HUES48 (cell line): ENCODE measurements around the gene MRPS23.

Experiments used
- H3K27ac ChIP-seq: one replicate; pipeline ENCODE4 v1.7.0; 2013; ENCODE audit warnings: low read depth, low read length, inconsistent platforms
- H3K27me3 ChIP-seq: 2 replicates; pipeline ENCODE4 v1.6.1; 2013; ENCODE audit warnings: mild to moderate bottlenecking, low read length; ENCODE audit not compliant: control insufficient read depth, insufficient read depth
- H3K36me3 ChIP-seq: 2 replicates; pipeline ENCODE4 v1.6.1; 2013; ENCODE audit warnings: low read length; ENCODE audit not compliant: control insufficient read depth, insufficient read depth
- H3K4me1 ChIP-seq: 2 replicates; pipeline ENCODE4 v1.6.1; 2013; ENCODE audit warnings: mild to moderate bottlenecking, low read length; ENCODE audit not compliant: control insufficient read depth, insufficient read depth
- H3K4me3 ChIP-seq: 2 replicates; pipeline ENCODE4 v1.5.1; 2013; ENCODE audit warnings: mild to moderate bottlenecking, low read depth, low read length
- H3K9ac ChIP-seq: 2 replicates; pipeline ENCODE4 v1.6.1; 2013; ENCODE audit warnings: mild to moderate bottlenecking, low read depth, low read length, moderate library complexity
- H3K9me3 ChIP-seq: 2 replicates; pipeline ENCODE4 v1.6.1; 2013; ENCODE audit warnings: low read length; ENCODE audit not compliant: control insufficient read depth, insufficient read depth

Gene MRPS23

GRCh38 chr17:57809879-57810278 is 40.0 kb downstream of the MRPS23 start:
- H3K4me1 ChIP-seq, result peaks cover 12% of the 10 kb centered on the region
- H3K4me3 ChIP-seq, result no peak overlapping the region
- no peak overlapping the region for H3K9ac ChIP-seq
- H3K36me3 ChIP-seq, result no peaks in the 10 kb centered on the region
- no peak overlapping the region for H3K27ac ChIP-seq
- no peaks in the 10 kb centered on the region for H3K9me3 ChIP-seq
- no peaks in the 10 kb centered on the region; the same call in 1 of the 2 replicates for H3K27me3 ChIP-seq

DNA sequence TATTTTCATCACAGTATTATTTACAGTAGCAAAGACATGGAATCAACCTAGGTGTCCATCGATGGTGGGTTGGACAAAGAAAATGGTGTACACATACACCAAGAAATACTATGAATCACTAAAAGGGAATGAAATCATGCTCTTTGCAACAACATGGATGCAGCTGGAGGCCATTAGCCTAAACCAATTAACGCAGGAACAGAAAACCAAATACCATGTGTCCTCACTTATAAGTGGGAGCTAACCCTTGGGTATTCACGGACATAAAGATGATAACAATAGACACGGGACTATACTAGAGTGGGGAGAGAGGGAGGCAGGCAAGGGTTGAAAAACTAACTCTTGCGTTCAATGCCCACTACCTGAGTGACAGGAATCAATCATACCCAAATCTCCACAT is 41.0 kb downstream of the MRPS23 start:
- Histone ChIP-seq H3K9ac (no peak overlapping the region), H3K27me3 (no peaks in the 10 kb centered on the region; the same call in 1 of the 2 replicates), H3K9me3 (no peaks in the 10 kb centered on the region), H3K4me1 (peaks cover 12% of the 10 kb centered on the region), H3K27ac (no peak overlapping the region), H3K36me3 (no peaks in the 10 kb centered on the region), H3K4me3 (no peak overlapping the region)

GRCh38 chr17:57806167-57806830 is 43.5 kb downstream of the MRPS23 start:
- no peaks in the 10 kb centered on the region for H3K36me3 ChIP-seq
- no peak overlapping the region for H3K27ac ChIP-seq
- H3K9ac ChIP-seq, result no peak overlapping the region
- no peak overlapping the region for H3K4me3 ChIP-seq
- H3K27me3 ChIP-seq, result no peaks in the 10 kb centered on the region; the same call in 1 of the 2 replicates
- H3K4me1 ChIP-seq, result peaks cover 12% of the 10 kb centered on the region
- H3K9me3 ChIP-seq, result peaks cover 5% of the 10 kb centered on the region; the same call in 1 of the 2 replicates

DNA sequence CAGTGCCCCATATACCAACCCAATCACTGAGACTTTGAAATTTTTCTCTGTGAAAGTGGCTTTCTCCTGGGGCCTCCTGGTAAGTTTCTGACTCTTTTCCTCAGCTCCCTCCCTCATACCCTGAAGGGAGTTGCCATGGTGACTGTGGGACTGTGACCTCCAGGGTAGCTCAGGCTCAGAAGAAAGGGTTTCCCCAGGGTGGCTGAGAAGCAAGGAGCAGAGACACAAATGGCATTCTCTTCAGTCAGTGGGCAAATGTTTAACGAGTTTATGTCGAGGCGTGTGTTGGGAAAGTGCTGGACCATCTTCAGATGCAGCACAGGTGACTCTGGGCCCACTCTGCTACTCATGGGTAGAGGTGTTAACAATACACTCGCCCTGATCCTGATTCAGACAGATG is 46.8 kb downstream of the MRPS23 start:
- Histone ChIP-seq H3K9ac (no peak overlapping the region), H3K27ac (peak overlapping the region; percentile 11), H3K4me3 (no peak overlapping the region), H3K4me1 (no peaks in the 10 kb centered on the region; the same call in 1 of the 2 replicates), H3K36me3 (no peaks in the 10 kb centered on the region), H3K27me3 (no peaks in the 10 kb centered on the region), H3K9me3 (peaks cover 6% of the 10 kb centered on the region; the same call in 1 of the 2 replicates)

DNA sequence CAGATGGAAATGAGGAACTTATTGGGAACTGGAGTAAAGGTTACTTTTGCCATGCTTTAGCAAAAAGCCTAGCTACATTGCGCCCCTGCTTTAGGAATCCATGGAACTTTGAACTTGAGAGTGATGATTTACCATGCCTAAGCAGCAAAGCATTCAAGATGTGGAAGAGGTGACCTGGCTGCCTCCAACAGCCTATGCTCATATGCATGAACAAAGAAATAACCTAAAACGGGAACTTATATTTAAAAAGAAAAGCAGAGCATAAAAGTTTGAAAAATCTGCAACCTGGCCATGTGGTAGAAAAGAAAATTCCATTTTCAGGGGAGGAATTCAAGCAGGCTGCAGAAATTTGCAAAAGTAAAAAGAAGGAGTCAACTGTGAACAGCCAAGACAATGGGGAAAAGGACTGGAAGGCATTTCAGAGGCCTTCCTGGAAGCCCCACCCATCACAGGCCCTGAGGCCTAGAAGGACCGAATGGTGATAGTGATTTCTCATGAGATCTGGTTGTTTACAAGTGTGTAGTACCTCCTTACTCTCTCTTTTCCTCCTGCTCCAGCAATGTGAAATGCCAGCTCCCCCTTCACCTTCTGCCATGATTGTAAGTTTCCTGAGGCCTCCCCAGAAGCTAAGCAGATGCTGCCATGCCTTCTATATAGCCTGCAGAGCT is 48.7 kb downstream of the MRPS23 start:
- Histone ChIP-seq H3K9me3 (peaks cover 6% of the 10 kb centered on the region; the same call in 1 of the 2 replicates), H3K4me3 (no peak overlapping the region), H3K4me1 (no peaks in the 10 kb centered on the region; the same call in 1 of the 2 replicates), H3K27me3 (no peaks in the 10 kb centered on the region), H3K36me3 (no peaks in the 10 kb centered on the region), H3K9ac (no peak overlapping the region), H3K27ac (no peak overlapping the region)

- H3K9me3 ChIP-seq, result no peaks in the 10 kb centered on the region
- H3K9ac ChIP-seq, result no peak overlapping the region
- H3K4me3 ChIP-seq, result no peak overlapping the region
- H3K27me3 ChIP-seq, result no peaks in the 10 kb centered on the region
- no peaks in the 10 kb centered on the region for H3K4me1 ChIP-seq
- H3K27ac ChIP-seq, result no peak overlapping the region
- no peaks in the 10 kb centered on the region for H3K36me3 ChIP-seq
These were observed 55.0 kb downstream of the MRPS23 start for GRCh38 chr17:57794841-57795240.

- peaks cover 16% of the 10 kb centered on the region for H3K27me3 ChIP-seq
- no peaks in the 10 kb centered on the region for H3K4me1 ChIP-seq
- no peak overlapping the region for H3K9ac ChIP-seq
- no peak overlapping the region for H3K4me3 ChIP-seq
- H3K36me3 ChIP-seq, result no peaks in the 10 kb centered on the region
- H3K9me3 ChIP-seq, result no peaks in the 10 kb centered on the region
- no peak overlapping the region for H3K27ac ChIP-seq
These were observed 61.1 kb downstream of the MRPS23 start for GRCh38 chr17:57788725-57789124.

- no peak overlapping the region for H3K4me3 ChIP-seq
- no peak overlapping the region for H3K9ac ChIP-seq
- H3K4me1 ChIP-seq, result peaks cover 10% of the 10 kb centered on the region
- no peaks in the 10 kb centered on the region for H3K9me3 ChIP-seq
- no peaks in the 10 kb centered on the region for H3K36me3 ChIP-seq
- no peak overlapping the region for H3K27ac ChIP-seq
- peaks cover 18% of the 10 kb centered on the region for H3K27me3 ChIP-seq
These were observed 64.8 kb downstream of the MRPS23 start for GRCh38 chr17:57785022-57785421.
